Ishikawa (cell line): ENCODE results near the gene CHCHD3.

ENCODE experiments used
- CEBPB ChIP-seq: IDR thresholded peaks from 2 replicates; pipeline ENCODE4 v1.6.1; 2012
- CREB1 ChIP-seq: IDR thresholded peaks from 2 replicates; pipeline ENCODE4 v1.6.1; 2012; ENCODE audit warnings: low read depth
- EGR1 ChIP-seq: IDR thresholded peaks from 2 replicates; pipeline ENCODE4 v1.6.1; 2012
- EP300 ChIP-seq: IDR thresholded peaks from 2 replicates; pipeline ENCODE4 v1.6.1; 2012; ENCODE audit warnings: borderline replicate concordance
- FOXM1 ChIP-seq: IDR thresholded peaks from 2 replicates; pipeline ENCODE4 v1.6.1; 2012; ENCODE audit warnings: low read depth, borderline replicate concordance
- MAX ChIP-seq: IDR thresholded peaks from 2 replicates; pipeline ENCODE4 v1.6.1; 2012
- NFIC ChIP-seq: IDR thresholded peaks from 2 replicates; pipeline ENCODE4 v1.6.1; 2012
- RAD21 ChIP-seq: IDR thresholded peaks from 2 replicates; pipeline ENCODE4 v1.6.1; 2012; ENCODE audit warnings: low read depth
- REST ChIP-seq: IDR thresholded peaks from 2 replicates; pipeline ENCODE4 v1.6.1; 2012; ENCODE audit warnings: low read depth, mild to moderate bottlenecking
- TAF1 ChIP-seq: IDR thresholded peaks from 2 replicates; pipeline ENCODE4 v1.6.1; 2012; ENCODE audit warnings: low read depth, mild to moderate bottlenecking
- TCF12 ChIP-seq: IDR thresholded peaks from 2 replicates; pipeline ENCODE4 v1.6.1; 2012; ENCODE audit warnings: low read depth
- TEAD4 ChIP-seq: IDR thresholded peaks from 2 replicates; pipeline ENCODE4 v1.6.1; 2012
- USF1 ChIP-seq: IDR thresholded peaks from 2 replicates; pipeline ENCODE4 v1.6.1; 2012
- YY1 ChIP-seq: IDR thresholded peaks from 2 replicates; pipeline ENCODE4 v1.6.1; 2012; ENCODE audit warnings: low read depth
- ZBTB7A ChIP-seq: IDR thresholded peaks from 2 replicates; pipeline ENCODE4 v1.6.1; 2012; ENCODE audit warnings: low read depth

The CHCHD3 gene

GRCh38 chr7:133039614-133040013 is 42.3 kb downstream of the CHCHD3 start:
- TF ChIP-seq CREB1 (no peak), EP300 (no peak)

- no peak for TF ChIP-seq MAX
- TF ChIP-seq ZBTB7A, result no peak
- TF ChIP-seq USF1, result no peak
- no peak for TF ChIP-seq NFIC
- TF ChIP-seq CREB1, result no peak
- no peak for TF ChIP-seq TEAD4
- no peak for TF ChIP-seq REST
- no peak for TF ChIP-seq RAD21
- no peak for TF ChIP-seq EGR1
- no peak for TF ChIP-seq YY1
- no peak for TF ChIP-seq CEBPB
- TF ChIP-seq FOXM1, result no peak
- no peak for TF ChIP-seq EP300
- no peak for TF ChIP-seq TAF1
- no peak for TF ChIP-seq TCF12
Measured at GRCh38 chr7:133036289-133036688, 45.6 kb downstream of the CHCHD3 start.

GRCh38 chr7:133030346-133030745 is 51.5 kb downstream of the CHCHD3 start:
- no peak for TF ChIP-seq TEAD4

GRCh38 chr7:133029463-133029862 is 52.4 kb downstream of the CHCHD3 start:
- TF ChIP-seq TAF1 (no peak), RAD21 (no peak), TCF12 (no peak), MAX (no peak), CREB1 (no peak), REST (no peak), YY1 (no peak), FOXM1 (no peak)

- TF ChIP-seq RAD21 (no peak), EGR1 (no peak), CREB1 (no peak), CEBPB (no peak), ZBTB7A (no peak)
Measured at GRCh38 chr7:133027397-133027796, 54.5 kb downstream of the CHCHD3 start.

- TF ChIP-seq TCF12 (no peak), NFIC (no peak), EP300 (no peak), ZBTB7A (no peak), RAD21 (no peak), CEBPB (no peak), TAF1 (no peak), TEAD4 (no peak), REST (no peak), USF1 (no peak), CREB1 (no peak), YY1 (no peak), FOXM1 (no peak), EGR1 (no peak), MAX (no peak)
Measured at GRCh38 chr7:133026210-133026859, 55.6 kb downstream of the CHCHD3 start.
